Ovary (tissue), 9 donors: ENCODE results near the gene DGCR8. TPM values are rescaled to one million over a fixed set of nuclear protein-coding genes. Genes with fewer than 3 reads are reported as not detected.
"Not testable (repeated sequence)": the region's sequence is repeated elsewhere in the genome, so short reads cannot be mapped to it uniquely, and the experiment has no call there.

Experiments used
- DNase-seq, 5 donors: peaks; one replicate each; pipeline ENCODE4 v3.0.0-alpha.2; 2019 to 2020
- H3K27ac ChIP-seq, 2 donors: fragments of 200-600 bp; one replicate each; pipeline versions ENCODE4 v1.5.1 to v1.8.0; 2019 to 2022
- H3K27me3 ChIP-seq: fragments of 200-600 bp; one replicate; pipeline ENCODE4 v1.8.0; 2022
- H3K36me3 ChIP-seq: fragments of 200-600 bp; sonication (generic); one replicate; pipeline ENCODE4 v1.5.1; 2019
- H3K4me1 ChIP-seq: one replicate; pipeline ENCODE4 v1.8.1; 2013; ENCODE audit warnings: mild to moderate bottlenecking, moderate library complexity; ENCODE audit not compliant: insufficient read depth
- H3K4me3 ChIP-seq: fragments of 200-600 bp; sonication (generic); one replicate; pipeline ENCODE4 v1.5.1; 2017
- H3K9me3 ChIP-seq, 2 donors: fragments of 200-600 bp in 1 of 2; sonication (generic) in 1 of 2; one replicate each; pipeline versions ENCODE4 v1.5.1 to v1.8.1; 2013 to 2019; ENCODE audit warnings: mild to moderate bottlenecking in 1 of 2, moderate library complexity in 1 of 2
- EP300 ChIP-seq: sonication (generic); formaldehyde crosslinking; IDR thresholded peaks from one replicate; pipeline ENCODE4 v1.6.1; 2017; ENCODE audit warnings: antibody characterized with exemption
- POLR2A ChIP-seq: fragments of 450-650 bp; IDR thresholded peaks from one replicate; pipeline ENCODE4 v1.6.1; 2017; ENCODE audit warnings: antibody characterized with exemption, mild to moderate bottlenecking, moderate library complexity
- WGBS, 3 donors: extraction: QIAGEN DNeasy Blood & Tissue Kit in 1 of 3; methylation state at CpG; one replicate each; pipeline versions ENCODE4 v1.1.5 to v1.1.7; 2013 to 2017; 5-methylcytosine and 5-hydroxymethylcytosine counted together
- intact Hi-C, 4 donors: fragments of 100-400 bp; cut with DNase I; formaldehyde crosslinking; loops; one replicate each; pipeline versions ENCODE4 v1.11.0 to v1.15.1; 2022 to 2023
- polyA plus RNA-seq, 2 donors: library from polyadenylated mRNA; stranded (reverse); fragments of 200-250 nt in 1 of 2; fragments of 350-450 nt in 1 of 2; fragmentation: Illumina TruSeq in 1 of 2; extraction: RNeasy Lipid Tissue Mini Kit (QIAGEN cat#74804) in 1 of 2; gene quantifications; one replicate each; pipeline ENCODE4 v1.2.3, GENCODE V29; 2013 to 2014
- total RNA-seq, 7 donors: library from RNA; depleted of rRNA in 2 of 7; stranded (reverse); fragments of >200 nt in 2 of 7; fragmentation: NEBNext Ultra II Directional in 3 of 7; extraction: Animal tissue kit (Norgen Biotek cat#: 25700) in 3 of 7; gene quantifications; one replicate each; pipeline versions ENCODE4 v1.1.0 to v1.2.4, GENCODE V29; 2016 to 2023
- TF ChIP-seq, protein P1 (sequence below), 3 donors: fragments of 450-650 bp in 2 of 3; fragments of 200-600 bp in 1 of 3; IDR thresholded peaks; one replicate each; pipeline versions ENCODE4 v1.5.1 to v1.8.0; 2016 to 2022; ENCODE audit warnings: antibody characterized with exemption in 3 of 3, mild to moderate bottlenecking in 1 of 3
- donor health status: DM: no; HTN: no; CAD: no; lungs with moderate emphysema.
- donor health status: DM: no; HTN: no; CAD: no.
- donor health status: Bipolar disorder and iron deficiency.
- donor health status: DM: yes; HTN: yes; CAD: no.
- donor health status: DM: no; HTN: no; CAD: no.
- donor health status: DM: yes; HTN: yes; CAD: no.

The DGCR8 gene
- total and polyA plus RNA-seq, 9 donors, result 15.9 to 46.5 (median 37.6) TPM

DNA sequence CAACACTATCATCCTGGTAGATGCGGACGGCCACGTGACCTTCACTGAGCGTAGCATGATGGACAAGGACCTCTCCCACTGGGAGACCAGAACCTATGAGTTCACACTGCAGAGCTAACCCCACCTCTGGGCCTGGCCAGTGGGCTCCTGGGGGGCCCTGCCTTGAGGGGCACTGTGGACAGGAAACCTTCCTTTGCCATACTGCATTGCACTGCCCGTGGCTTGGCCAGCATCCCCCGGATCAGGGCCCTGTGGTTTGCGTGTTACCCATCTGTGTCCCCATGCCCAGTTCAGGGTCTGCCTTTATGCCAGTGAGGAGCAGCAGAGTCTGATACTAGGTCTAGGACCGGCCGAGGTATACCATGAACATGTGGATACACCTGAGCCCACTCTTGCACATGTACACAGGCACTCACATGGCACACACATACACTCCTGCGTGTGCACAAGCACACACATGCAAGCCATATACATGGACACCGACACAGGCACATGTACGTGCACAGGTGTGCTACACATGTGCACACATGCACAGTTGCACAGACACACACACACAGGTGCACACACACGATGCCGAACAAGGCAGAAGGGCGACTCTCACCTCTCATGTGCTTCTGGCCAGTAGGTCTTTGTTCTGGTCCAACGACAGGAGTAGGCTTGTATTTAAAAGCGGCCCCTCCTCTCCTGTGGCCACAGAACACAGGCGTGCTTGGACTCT lies 15.3 kb upstream of the DGCR8 start:
- Histone ChIP-seq H3K4me1 (no peaks in the 10 kb centered on the region), H3K9me3 (no peaks in the 10 kb centered on the region), H3K27ac (no peak overlapping the region), H3K27me3 (no peaks in the 10 kb centered on the region), H3K36me3 (no peaks in the 10 kb centered on the region), H3K4me3 (no peak overlapping the region)
- WGBS, 3 donors, result 86 to 89% (median 87%) methylated on average over 18 of the region's 18 CpGs
- no peak for DNase-seq
- TF ChIP-seq, protein P1, sequence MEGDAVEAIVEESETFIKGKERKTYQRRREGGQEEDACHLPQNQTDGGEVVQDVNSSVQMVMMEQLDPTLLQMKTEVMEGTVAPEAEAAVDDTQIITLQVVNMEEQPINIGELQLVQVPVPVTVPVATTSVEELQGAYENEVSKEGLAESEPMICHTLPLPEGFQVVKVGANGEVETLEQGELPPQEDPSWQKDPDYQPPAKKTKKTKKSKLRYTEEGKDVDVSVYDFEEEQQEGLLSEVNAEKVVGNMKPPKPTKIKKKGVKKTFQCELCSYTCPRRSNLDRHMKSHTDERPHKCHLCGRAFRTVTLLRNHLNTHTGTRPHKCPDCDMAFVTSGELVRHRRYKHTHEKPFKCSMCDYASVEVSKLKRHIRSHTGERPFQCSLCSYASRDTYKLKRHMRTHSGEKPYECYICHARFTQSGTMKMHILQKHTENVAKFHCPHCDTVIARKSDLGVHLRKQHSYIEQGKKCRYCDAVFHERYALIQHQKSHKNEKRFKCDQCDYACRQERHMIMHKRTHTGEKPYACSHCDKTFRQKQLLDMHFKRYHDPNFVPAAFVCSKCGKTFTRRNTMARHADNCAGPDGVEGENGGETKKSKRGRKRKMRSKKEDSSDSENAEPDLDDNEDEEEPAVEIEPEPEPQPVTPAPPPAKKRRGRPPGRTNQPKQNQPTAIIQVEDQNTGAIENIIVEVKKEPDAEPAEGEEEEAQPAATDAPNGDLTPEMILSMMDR (IDR thresholded peaks at IDR 0.05), result no peak
- TF ChIP-seq EP300, result no peak
- TF ChIP-seq POLR2A, result no peak
- intact Hi-C loops, result no loop called here

DNA sequence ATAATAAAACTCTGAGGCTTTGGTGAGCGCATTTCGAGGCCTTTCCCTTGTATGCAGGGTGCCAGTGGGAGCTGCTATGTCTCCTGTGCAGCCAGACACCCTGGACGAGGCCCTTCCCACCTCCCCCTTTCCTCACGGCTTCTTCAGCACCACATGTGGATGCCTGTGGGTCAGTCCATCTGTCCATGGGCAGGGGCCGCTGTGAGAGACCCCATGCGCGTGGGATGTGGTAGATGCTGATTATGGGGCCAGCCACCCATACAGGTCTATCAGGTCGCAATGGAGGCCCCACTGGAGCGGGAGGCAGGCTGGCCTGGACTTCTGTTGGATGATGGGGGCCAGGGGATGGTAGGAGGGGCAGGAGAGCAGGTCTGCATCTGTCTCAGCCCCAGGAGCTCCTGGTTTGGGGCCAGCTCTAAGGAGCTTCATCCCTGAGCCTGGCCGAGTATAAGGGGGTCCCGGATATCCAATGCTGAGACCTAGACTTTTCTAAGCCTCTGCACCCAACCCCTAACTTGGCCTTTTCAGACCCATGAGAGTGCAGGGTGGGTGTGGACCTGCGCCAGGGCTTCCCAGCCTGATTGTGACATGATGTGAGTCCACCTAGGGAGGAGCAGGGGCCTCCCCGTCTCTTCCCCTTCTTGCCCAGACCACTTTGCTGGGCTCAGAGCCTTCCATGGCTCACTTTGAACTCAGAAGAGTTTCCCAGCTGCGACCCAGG lies 14.0 kb upstream of the DGCR8 start:
- TF ChIP-seq POLR2A (no peak), EP300 (no peak)
- TF ChIP-seq, protein P1 (IDR thresholded peaks at IDR 0.05), result no peak
- 83 to 84% (median 83%) methylated on average over 14 of the region's 14 CpGs for WGBS, 3 donors
- no peak overlapping the region for H3K27ac ChIP-seq
- no peaks in the 10 kb centered on the region for H3K4me1 ChIP-seq
- no peaks in the 10 kb centered on the region for H3K9me3 ChIP-seq
- no peak overlapping the region for H3K4me3 ChIP-seq
- intact Hi-C loops, result no loop called here
- DNase-seq, result no peak
- H3K27me3 ChIP-seq, result no peaks in the 10 kb centered on the region
- H3K36me3 ChIP-seq, result no peaks in the 10 kb centered on the region

DNA sequence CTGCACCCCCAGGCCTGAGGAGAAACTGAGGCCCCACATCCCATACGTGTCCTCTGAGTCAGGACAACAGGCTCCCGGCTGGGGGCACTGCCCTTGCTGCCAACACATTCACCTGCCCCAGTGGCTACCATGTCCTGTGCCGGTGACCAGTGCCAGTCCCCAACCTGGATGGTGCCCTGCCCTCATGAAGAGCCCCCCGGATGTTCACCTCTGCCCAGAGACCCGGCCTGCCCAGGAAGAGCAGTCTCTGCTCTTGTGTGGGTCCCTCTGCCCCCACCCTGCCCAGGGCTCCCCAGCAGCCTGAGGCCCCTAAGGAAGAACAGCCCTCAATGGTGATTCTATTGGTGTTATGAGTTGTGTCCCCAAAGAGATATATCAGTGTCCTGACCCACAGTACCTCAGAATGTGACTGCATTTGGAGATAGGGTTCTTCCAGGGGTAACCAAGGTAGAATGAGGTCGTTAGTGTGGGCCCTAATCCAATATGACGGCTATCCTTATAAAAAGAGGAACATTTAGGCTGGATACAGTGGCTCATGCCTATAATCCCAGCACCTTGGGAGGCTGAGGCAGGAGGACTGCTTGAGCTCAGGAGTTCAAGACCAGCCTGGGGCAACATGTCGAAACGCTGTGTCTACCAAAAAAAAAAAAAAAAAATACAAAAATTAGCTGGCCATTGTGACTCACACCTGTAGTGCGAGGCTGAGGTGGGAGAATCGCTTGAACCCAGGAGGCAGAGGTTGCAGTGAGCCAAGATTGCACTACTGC lies 13.2 kb upstream of the DGCR8 start:
- Histone ChIP-seq H3K4me3 (no peak overlapping the region), H3K27me3 (no peaks in the 10 kb centered on the region), H3K4me1 (no peaks in the 10 kb centered on the region), H3K27ac (no peak overlapping the region), H3K9me3 (no peaks in the 10 kb centered on the region), H3K36me3 (no peaks in the 10 kb centered on the region)
- no peak for DNase-seq
- TF ChIP-seq, protein P1 (IDR thresholded peaks at IDR 0.05), result no peak
- TF ChIP-seq POLR2A, result no peak
- no peak for TF ChIP-seq EP300
- intact Hi-C loops, result no loop called here
- WGBS, 3 donors, result 88 to 93% (median 92%) methylated on average over 11 of the region's 11 CpGs

DNA sequence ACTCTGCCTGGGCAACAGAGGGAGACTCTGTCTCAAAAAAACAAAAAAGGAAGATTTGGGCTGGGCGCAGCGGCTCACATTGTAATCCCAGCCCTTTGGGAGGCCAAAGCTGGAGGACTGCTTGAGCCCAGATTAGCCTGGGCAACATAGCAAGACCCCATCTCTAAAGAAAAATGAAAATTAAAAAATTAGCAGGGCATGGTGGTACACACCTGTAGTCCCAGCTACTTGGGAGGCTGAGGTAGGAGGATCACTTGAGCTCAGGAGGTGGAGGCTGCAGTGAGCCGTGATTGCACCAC lies 12.7 kb upstream of the DGCR8 start:
- H3K4me1 ChIP-seq, H3K27ac ChIP-seq, DNase-seq, H3K9me3 ChIP-seq, H3K4me3 ChIP-seq, H3K36me3 ChIP-seq, intact Hi-C loops, H3K27me3 ChIP-seq: not testable (repeated sequence)
- WGBS, 3 donors, result 86 to 99% (median 96%) methylated on average over 3 of the region's 3 CpGs
